Measurements from ENCODE around the gene FXYD3.
"Not testable (repeated sequence)": the region's sequence is repeated elsewhere in the genome, so short reads cannot be mapped to it uniquely, and the experiment has no call there.

FXYD3 gene

DNA sequence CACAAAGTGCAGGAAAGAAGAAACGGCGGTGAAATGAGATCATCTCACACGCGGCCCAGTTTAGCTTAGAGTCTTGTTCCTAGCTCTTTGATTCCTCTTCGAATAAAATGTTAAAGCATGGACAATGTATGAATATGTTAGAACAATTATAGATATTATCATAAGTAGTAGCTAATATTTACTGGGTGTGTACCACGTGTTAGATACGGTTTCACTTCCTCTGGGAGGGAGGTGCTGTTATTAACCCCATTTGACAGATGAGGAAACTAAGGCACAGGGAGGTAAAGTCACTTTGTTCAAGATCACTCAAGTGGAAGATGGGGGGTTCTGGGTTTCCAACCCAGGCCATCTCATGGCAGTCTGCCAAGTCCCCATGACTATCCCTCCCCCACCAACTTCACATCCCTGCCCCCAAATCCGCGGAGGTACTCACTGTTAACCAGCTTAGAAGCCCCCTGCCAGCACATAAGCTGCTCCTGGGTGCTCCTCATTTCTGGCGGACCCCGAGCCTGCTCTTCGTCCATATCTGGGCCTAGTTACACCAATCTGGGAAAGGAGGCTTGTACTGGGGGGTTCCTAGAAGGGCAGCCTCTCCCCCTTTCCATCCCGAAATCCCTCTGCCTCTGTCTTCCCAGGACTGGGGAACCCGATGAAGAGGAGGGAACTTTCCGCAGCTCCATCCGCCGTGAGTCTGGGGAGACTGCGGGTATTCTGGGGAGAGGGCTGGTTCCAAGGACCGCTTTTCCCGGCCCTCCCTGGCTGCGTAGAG lies 26.4 kb downstream of the FXYD3 start:
- DNase-seq (ENCODE audit: low read depth) = no peak

DNA sequence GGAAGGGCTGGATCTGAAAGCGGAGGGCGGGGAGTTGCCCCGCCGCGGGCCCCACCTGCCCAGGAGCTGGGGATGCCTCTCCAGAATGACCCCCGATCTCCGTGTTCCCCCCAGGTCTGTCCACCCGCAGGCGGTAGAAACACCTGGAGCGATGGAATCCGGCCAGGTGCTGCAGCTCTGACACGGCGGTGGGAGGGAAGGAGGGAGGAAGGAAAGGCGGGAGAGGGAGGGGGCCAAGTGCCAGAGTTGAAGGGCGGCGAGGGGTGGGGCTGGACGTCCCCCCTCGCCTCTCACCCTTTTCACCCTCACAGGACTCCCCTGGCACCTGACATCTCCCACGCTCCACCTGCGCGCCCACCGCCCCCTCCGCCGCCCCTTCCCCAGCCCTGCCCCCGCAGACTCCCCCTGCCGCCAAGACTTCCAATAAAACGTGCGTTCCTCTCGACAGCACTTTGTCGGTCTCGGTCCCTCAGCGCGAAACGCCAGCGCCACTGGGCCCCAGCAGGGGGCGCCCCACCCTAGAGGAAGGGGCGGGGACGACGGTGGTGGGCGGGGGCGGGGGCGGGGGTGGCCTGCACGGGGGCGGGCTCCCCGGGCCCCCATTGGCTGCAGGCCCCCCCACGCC lies 27.1 kb downstream of the FXYD3 start:
- DNase-seq (ENCODE audit: low read depth) = peak; percentile 59

DNA sequence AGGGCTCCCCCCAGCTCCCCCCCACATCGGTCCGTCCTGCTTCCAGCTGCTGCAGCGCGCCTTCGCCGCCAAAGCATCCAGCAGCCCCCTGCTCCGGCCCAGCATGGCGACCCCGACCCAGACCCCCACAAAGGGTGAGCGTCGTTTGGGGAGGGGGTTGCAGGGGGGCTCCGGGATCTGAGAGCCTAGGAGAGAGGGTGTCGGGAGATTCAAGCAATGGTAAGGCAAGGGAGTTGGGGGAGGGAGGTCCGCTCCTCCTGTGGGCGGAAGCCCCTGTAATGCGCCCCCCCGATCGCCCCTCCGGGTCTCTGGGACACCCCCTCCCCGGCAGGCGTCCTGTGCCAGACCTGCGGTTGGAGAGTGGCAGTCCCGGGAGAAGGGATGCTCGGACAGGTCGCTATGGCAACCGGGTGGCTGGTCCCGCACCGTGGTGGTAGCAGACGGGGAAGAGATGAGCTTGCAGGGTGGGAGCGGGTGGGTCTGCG lies 27.6 kb downstream of the FXYD3 start, which contains the start of gene FXYD7:
FXYD7 (plus strand) TSS at position 25 of the 485 bp plus-strand sequence; CDS start at position 104, 79 bp downstream.
- no peak for DNase-seq (ENCODE audit: low read depth)

DNA sequence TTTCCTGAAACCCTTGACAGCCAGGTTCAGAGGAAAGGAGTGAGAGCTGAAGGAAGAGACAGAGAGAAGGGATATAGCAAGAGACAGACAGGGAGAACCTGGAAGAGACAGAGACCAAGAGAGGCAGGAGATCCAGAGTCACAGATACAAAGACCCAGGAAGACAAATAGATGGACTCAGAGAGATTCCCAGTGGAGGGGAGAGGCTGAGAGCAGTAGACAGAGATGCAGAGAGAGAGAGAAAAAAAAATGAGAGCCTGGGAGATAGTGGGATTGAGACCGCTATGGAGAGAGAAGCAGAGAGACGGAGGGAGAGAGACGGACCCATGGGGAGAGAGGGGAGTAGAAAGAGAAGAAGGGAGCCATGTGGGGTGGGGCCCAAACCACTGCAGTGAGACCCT lies 28.2 kb downstream of the FXYD3 start:
- no peak for DNase-seq (ENCODE audit: low read depth)

DNA sequence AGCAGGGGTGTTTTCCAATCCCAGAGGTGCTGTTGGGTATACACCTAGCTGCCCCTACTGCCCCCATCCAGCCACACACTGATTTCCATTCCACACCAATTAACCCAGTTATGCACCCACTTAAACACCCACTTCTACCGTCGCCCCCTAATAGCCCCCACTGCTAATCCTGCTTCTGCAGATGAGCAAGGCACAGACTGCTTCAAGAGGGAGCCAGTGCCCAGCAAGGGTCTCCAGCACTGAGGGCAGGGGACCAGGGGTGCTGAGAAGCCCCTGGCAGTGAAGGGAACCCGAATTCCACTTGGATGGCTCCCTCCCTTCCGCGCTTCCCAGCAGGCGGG lies 28.6 kb downstream of the FXYD3 start:
- DNase-seq (ENCODE audit: low read depth) = no peak

DNA sequence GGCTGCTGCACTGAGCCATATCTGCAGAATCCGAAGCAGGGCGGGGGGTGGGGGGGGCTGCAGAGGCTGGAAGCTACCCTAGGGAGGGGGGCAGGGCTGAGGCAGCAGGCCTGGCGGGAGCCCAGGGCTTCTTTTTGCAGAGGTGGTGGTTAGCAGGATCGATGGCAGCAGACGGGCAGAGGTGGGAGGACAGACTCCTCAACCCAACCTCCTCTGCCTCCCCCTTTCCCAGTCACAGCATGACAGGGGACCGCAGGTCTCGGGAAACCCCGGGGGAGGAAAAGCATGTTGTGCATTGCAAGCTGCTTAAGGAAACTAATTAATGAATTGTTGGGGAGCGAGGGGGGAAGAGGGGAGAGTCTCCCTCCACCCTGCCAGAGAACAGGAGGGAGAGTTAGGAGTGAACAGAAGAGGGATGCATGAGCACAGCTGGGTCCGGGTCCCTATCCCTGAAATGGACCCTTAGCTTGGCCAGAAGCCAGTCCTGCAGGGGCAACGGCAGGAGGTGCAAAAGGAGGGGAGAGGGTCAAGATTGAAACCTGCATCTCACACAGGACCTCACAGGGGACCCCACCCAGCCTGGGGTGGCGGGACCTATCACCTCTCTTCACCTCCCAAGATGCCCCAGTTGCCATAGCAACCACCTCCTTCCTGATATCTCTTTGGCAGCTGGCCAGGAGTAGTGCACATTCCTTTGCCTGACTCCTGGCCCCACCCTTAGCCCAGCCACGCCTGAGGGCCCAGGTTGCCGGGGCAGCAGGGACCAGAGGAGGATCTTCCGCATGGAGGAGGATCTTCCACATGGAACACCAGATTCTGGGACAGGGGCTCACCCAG lies 29.2 kb downstream of the FXYD3 start:
- DNase-seq (ENCODE audit: low read depth) = no peak

DNA sequence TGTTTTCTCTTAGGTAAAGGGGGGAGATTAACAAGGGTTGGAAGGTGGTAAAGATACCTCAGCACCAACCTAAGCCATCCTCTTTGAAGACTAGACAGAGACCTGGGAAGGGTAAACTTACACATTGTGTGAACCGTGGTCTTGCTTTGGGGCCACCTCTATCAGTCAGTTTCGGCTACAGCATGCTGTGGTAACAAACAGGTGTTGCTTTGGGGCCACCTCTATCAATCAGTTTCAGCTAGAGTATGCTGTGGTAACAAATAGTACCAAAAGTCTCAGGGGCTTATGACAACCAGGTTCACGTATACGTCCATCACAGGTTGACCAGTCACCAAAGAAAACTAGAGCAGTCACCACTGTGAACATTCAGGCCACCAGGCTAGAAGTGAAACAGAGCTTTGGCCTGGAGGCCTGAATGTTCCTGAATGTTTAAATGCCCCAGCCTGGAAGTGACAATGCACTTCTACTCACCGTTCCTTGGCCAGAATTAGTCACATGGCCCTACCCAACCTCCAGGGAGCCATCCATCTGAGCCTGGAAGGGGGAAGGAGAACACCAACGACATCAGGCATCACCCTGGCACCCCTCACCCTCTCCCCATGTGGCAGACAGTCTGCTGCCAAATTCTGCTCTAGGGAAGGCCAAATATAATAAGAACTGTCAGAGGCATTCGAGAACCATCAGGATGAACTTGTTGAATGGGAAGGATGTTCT lies 31.3 kb downstream of the FXYD3 start:
- DNase-seq (ENCODE audit: low read depth) = no peak

DNA sequence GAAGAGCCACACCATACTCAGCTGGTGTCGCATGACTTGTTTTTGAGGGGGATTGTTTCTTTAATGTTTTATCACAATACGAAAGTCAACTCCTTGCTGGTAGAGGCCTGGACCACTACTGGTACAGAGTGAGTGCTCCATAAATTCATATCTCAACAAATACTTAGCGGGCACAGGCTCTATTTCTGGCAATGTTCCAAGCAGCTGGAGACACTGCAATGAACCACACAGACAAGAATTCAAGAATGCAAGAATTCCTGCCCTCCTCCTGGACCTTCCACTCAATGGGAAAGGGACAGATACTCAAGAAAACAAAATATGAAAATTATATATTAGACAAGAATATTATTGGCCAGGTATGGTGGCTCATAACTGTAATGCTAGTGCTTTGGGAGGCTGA lies 33.8 kb downstream of the FXYD3 start:
- DNase-seq (ENCODE audit: low read depth) = no peak

DNA sequence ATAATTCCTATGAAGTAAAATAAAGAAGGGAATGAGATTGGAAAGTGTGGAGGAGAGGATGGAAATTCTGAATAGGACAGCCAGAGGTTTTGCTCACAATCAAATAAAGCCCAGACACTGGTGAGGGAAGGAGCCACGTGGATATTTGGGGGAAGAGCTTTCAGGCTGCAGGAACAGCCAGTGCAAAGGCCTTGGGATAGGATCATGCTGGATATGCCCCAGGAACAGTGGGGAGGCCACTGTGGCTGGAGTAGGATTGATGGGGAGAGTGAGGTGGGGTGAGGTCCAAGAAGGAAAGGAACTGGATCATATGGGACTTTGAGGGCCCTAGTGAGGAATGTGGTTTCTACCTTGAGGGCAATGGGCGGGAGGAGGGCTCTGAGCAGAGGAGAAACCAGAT lies 34.8 kb downstream of the FXYD3 start:
- DNase-seq (ENCODE audit: low read depth) = no peak

DNA sequence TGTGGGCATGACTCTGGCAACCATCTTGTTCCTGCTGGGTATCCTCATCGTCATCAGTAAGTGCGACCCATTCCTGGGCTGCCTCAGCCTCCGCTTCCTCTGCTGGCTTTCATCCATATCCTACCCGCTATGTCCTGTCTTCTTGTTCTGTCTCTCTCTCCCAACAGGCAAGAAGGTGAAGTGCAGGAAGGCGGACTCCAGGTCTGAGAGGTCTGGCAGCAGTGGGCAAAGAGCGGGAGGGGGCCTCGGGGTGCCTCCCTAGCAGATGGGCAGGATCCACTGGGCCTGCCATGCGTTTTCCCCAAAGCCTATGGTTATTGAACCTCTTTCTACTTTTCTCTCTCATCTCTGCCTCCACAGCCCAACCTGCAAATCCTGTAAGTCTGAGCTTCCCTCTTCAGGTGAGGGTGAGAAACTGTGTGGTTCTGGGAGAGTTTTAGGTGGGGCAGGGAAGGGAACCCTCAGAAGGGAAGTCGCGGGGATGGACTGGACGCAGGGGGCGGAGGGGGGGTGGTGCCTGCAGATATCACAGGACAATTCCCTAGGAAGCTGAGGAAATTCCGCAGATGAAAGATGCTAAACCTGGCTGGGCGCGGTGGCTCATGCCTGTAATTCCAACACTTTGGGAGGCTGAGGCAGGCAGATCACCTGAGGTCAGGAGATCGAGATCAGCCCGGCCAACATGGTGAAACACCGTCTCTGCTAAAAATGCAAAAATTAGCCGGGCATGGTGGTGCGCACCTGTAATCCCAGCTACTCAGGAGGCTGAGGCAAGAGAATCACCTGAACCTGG lies 35.8 kb downstream of the FXYD3 start:
- DNase-seq (ENCODE audit: low read depth) = no peak

DNA sequence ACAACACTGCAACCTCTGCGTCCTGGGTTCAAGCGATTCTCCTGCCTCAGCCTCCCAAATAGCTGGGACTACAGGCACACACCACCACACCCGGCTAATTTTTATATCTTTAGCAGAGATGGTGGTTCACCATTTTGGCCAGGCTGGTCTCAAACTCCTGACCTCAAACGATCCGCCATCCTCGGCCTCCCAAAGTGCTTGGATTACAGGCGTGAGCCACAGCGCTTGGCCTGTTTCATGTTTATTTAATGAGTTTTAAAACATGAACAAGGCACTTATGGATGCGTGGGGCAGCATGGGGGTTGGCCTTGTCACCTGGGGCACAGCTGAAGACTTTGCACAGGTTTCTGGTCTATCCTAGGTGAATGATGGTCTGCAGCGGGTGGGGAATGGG lies 37.5 kb downstream of the FXYD3 start:
- DNase-seq (ENCODE audit: low read depth) = not testable (repeated sequence)

DNA sequence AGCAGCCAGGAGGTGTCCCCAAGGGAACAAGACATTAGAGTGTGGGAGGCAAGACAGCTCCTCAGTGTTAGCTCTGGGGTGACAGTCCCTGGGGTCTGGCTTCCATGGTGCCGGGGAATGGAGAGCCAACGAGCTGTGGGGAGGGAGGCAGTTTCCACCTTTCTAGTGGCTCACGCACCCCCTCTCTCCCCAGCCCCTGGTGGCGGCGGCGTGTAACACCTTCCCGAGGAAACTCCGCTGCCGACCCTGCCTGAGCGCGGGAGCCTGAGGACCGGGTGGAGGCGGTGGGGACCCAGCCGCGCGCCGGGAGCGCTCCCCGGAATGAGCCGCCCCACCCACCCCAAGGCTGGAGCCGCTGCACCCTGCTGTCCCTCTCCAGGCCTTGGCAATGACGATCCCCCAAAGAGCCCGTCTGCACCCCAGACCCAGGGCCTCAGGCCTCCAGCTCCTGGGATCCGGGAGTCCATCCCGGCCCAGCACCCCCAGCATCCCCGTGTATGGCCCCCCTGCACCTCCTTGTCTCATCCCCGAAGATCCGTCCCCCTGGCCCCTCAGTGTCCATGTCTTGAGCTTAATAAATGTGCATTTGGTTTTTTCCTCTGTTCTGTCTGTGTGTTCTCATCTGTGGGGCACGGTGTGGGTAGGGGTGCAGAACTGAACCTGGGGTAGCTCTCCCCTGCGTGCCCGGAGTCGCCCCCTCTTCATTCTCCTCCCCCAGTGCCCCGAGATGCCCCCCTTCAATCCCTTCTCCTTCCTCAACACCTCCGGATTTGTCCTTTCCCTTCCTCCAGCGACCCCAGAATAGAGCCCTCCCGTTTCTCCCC lies 38.3 kb downstream of the FXYD3 start:
- peak; percentile 65 for DNase-seq (ENCODE audit: low read depth)

DNA sequence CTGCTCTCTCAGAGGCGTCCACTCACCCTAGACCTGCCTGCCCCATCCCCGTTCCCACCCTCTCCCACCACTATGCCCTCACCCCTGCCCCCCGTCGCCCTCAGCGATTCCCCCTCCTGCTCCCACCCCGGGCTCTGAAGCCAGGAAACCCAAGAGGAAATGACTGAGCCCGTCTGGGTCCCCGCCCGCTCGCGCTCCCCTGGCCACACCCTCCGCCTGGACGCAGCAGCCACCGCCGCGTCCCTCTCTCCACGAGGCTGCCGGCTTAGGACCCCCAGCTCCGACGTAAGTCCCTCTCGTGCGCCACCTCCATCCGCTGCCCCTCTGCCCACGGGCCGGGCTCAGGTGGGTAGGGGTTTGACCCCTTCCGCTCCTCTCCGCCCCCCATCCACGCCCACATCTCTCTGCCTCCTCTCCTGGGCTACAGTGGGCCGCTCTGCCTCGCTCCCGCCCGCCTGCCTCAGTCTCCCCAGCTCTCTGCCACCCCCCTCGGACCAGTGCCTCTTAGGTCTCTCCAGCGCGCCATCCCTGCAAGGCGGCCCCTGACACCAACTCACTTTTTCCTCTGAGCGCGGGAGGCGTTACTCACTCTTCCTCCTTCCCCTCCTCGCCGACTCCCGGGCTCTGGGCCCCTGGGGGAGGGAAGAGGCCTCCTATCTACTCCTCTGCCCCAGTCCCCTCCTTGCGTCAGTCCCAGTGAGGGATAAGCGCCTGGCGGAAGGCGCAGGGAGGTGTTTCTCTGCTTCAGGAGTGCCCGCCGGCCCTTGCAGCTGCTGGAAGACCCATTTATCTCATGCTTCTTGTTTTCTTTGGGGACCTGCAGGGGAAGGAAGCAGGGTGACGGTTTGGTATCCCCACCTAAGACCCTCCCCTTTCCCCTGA lies 39.1 kb downstream of the FXYD3 start, which contains the start of gene FXYD5:
FXYD5 (plus strand) TSS at position 211 of the 882 bp plus-strand sequence. CDS start 816 bp downstream, outside the sequence.
- peak; percentile 53 for DNase-seq (ENCODE audit: low read depth)

DNA sequence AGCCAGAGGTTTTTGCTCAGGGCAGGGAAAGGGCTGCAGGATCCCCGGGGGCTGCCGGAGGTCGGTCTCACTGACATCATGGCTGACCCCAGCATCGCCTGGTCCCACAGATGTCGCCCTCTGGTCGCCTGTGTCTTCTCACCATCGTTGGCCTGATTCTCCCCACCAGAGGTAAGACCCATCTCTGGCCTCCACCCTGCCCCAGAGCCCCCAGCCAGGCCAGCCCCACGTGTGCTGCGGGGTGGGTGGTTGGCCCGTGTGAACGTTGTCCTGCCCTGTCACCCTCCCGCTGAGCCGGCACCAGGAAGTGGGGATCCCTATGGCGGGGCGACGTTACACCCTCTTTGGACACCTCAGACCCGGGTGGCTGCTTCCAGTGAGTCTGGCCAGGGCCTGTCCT lies 39.8 kb downstream of the FXYD3 start:
- no peak for DNase-seq (ENCODE audit: low read depth)

DNA sequence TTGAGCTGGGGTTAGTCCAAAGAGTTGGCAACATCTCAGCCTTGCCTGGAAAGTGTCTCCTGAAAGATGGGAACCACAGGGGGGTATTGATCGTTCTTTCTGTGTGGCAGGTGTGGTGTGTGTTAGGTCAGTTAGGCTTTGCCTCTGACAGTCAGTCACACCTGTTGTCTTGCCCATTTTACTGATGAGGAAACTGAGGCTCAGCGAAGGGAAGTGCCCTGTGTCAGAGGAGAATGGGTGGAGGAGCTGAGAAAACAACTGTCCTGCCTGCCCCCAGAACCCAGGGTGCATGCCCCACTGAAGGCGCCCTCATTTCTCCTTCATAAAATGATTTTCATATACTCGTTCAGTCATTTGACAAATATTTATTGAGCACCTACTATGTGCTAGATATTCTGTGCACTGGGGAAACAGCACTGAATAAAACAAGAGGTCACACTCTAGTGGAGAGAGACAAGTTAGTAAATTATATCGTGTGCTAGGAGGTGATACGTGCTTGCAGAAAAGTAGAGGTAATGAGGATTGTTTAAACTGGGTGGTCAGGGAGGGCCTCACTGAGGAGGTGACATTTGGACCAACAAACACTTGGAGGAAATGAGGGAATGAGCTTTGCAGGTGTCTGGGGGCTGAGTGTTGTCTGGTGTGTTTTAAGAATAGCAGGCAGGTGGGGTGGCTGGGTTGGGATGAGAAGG lies 40.5 kb downstream of the FXYD3 start:
- no peak for DNase-seq (ENCODE audit: low read depth)

DNA sequence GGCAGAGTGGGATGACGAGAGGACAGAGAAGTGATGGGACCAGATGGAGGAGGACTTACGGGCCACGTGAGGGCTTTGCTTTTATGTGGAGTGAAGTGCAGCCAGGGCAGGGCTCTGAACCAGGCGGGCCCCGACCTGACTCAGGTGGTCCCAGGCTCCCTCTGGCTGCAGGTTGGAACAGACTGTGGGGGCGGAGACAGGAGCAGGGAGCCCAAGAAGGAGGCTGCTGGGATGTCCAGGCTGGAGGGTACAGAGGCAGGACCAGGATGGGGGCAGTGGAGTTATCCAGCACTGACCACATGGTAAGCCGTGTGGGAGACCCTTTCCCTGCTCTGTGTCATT lies 41.0 kb downstream of the FXYD3 start:
- no peak for DNase-seq (ENCODE audit: low read depth)

DNA sequence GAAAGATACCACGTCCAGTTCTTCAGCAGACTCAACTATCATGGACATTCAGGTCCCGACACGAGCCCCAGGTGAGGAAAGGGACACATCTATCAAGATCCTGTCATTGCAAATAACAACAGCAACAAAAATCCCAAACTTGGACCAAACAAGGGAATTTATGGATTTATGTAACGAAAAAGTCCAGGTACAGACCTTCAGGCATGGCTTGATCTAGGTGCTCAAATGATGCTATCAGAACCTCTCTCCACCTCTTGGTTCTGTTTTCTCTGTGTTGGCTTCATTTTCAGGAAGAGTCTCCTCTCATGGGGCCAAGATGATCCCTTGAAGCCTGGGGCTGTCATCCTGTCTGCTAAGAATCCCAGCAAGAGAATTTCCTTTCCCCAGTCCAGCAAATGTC lies 41.8 kb downstream of the FXYD3 start:
- DNase-seq (ENCODE audit: low read depth) = no peak

DNA sequence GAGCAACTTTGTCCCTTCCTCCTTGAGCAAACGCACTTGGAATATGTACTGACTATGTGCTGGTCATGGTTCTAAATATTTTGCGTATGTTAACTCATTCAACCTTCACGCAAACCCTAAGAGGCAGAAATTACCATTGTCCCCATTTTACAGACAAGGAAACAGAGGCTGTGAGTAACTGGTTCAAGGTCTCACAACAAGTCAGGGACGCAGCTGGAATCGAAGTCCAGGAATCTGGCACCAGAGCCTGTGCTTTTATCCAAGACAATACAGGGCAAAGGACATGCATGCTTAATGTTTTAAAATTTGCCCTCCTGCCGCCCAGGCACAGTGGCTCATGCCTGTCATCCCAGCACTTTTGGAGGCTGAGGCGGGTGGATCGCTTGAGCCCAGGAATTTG lies 44.0 kb downstream of the FXYD3 start:
- no peak for DNase-seq (ENCODE audit: low read depth)
